Stimulated activated CD4-positive, alpha-beta T cell treated with anti-CD3 and anti-CD28 coated beads, Interleukin-15, amount 100 ng/mL, for 24 hours (primary cell): ENCODE measurements around the gene TRIP12.
A peak's percentile ranks its signal among the peaks of the same experiment; 100 is the strongest.
"Not testable (repeated sequence)": the region's sequence is repeated elsewhere in the genome, so short reads cannot be mapped to it uniquely, and the experiment has no call there.

Source experiments
- DNase-seq: peaks from one replicate; pipeline ENCODE4 v3.0.0-alpha.2; 2020

The TRIP12 gene

DNA sequence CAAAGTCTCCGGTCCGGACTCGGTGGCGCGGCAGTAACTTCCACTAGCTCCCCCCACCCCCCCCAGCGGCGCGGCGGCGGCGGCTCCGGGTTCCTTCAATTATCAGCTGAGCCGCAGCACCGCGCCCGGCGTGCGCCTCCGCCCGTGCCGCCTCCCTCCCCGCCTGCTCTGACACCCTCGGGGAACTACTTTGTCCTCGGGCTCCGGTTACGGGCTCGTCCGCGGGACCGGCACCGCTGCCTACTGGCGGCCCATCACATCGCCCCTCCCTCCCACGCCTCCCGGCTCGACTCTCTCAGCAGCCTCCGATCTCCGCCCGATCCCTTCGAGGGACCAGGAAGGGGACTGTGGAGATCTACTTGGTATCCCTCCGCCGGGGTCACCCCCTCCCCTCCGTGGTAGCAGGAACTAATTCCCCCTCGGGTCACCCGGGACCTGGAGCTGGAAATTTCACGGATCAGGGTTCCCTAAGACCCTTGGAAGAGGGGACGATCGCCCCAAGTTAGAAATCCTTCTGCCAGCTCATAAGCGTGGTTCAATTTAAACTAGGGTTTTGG lies at the start of gene TRIP12:
TRIP12 (minus strand) TSS at position 118 of the 557 bp plus-strand sequence. CDS start 41,930 bp downstream, outside the sequence.
- DNase-seq = peak; percentile 91

DNA sequence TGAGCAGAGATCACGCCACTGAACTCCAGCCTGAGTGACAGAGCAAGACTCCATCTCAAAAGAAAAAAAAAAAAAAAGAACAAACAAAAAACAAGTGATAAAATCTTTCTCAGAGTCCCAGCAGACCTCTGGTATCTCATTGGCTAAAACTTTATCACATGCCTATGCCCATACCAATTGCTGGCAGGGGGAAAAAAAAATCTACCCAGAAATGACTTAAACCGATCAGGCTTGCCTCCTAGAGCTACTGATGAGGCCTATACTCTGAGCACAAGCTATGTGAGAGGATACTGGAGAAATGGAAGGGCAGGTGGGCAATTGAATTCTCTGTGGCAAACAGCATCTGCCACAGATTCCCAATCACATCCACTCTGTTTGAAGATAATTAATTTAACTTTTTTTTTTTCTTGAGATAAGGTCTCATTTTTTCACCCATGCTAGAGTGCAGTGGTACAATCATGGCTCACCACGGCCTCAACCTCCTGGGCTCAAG lies 49.5 kb upstream of the TRIP12 start:
- DNase-seq = no peak

DNA sequence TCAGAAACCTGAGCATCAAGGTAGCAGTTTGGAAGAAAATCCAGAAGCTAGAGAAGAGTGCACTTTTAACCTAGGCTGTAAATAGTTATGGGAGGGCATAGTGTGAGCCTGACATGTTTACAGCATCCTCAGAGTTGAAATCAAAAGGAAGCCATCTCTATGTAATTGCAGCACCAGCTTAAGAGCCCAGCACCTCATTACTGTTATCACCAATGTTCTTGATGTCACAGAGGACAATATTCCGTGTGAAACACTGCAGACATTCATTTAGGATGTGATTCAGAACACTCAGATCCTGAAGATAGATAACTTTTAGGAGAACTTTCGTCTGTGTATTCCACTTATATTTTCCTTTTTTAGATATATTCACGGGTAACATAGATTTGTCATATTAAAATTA lies 48.6 kb upstream of the TRIP12 start:
- DNase-seq = no peak

DNA sequence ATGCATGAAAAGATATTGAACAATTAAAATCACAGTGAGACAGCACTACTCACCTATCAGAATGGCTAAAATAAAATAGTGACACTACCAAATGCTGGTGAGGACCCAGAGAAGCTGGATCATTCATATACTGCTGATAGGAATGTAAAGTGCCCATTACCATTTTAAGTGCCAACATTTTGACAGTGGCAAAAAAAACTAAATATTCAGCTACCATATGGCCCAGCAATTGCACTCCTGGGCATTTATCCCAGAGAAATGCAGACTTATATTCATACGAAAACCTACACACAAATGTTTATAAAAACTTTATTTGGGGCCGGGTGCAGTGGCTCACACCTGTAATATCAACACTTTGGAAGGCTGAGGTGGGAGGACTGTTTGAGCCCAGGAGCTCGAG lies 48.1 kb upstream of the TRIP12 start:
- no peak for DNase-seq

DNA sequence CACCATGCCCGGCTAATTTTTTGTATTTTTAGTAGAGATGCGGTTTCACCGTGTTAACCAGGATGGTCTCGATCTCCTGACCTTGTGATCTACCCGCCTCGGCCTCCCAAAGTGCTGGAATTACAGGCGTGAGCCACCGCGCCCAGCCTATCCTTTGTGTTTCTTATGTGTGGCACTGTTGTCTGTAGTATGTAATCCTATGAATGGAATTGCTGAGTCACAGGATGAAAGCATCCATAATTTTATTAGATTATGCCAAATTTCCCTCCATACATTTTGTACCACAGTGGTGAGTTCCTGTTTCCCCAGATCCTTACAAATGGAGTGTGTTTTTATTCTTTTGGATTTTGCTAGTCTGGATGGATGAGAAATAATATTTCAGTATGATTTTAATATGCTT lies 41.8 kb upstream of the TRIP12 start:
- not testable (repeated sequence) for DNase-seq

DNA sequence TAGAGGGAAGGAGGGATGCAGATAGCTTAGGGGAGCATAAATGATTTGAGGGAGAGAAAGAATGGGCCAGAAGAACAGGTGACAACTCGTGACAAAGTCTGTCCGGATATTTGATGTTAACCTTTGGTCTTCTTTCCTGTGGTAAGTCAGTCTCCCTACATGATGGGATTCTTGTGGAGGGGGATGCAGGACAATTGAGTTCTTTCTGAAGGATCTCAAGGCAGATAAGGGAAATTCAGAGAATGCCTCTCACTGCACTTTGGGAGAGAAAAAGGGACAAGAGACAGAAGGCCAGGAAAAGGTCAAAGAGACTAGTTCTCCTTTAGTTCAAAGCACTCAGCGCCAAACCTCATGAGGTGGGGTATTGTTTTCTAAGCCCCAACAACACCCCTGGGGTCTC lies 34.7 kb upstream of the TRIP12 start:
- DNase-seq = no peak

DNA sequence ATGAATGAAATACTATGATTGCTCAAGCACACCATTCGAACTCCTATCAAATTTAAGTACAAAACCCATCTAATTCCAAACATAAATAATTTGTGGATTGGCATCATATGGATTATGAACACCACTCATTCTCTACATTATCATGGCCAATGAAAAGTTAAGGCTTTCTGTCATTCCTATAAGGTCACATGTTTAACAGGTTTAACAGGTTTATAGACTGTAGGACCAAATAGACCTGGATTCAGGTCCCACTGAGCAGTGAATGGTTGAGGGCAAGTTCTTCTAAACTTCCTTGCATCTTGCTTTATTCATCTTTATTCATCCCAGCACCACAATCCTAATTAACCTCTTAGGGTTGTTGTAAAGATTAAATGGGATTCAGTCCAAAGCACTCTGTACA lies 33.9 kb upstream of the TRIP12 start:
- no peak for DNase-seq

DNA sequence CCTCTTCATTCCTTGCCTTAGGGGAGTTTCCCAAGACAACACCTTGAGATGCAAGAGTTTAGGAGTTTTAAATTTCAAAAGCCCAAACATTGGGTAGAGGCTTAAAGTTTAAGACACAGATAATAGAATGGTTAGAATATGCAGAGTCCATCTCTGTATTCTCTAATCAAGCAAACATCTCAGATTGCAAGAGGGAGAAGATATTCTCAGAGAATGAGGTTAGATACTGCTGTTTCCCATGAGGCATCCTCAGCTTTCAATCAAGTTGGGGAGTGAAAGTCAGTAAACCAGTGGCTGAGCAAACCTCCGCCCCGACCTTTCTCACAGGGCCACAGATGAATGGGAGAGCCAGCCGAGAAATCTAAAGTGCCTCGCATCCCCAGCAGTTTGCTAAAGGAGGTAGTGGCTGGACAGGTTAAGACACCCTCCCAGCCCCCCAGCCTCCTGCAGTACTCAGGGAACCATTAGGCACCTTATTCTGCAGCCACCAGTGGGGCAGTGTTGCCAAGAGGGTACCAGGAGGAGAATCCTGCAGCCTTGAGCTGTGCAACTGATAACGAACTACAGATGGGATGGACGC lies 30.5 kb upstream of the TRIP12 start:
- DNase-seq = no peak

DNA sequence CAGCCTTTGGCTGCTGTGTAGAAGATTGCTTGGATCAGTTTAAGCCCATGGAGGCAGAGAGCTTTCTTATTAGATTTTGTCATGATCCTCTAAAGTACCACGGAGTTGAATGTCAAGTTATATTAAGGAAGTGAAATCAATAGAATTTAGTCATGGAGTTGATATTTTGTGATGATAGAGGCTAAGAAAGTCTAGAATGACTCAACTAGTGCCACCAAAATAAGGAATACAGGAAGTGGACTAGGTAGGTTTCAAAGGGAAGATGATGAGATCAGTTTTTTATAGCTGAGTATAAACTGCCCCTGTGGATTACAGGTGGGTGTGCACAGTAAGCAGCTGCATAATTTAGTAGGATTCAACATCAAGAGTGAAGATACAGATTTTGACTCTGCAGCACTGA lies 25.7 kb upstream of the TRIP12 start:
- DNase-seq = no peak

DNA sequence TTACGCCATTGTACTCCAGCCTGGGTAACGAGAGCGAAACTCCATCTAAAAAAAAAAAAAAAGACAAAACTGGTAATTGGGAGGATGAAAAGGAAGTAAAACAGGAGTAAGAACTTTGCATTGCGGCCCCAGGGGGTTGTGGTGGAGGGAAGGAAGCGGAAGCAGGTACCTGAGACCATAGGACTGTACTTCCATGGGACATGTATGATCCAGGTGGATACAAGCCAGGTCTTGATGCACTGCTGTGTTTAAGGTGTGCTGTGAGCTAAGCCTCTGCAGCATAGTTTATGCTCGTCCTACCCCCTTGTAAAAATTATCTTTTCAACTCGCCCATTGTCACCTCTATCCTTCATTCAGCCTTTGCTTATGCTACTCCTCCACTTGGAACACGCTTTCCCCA lies 24.2 kb upstream of the TRIP12 start:
- no peak for DNase-seq

DNA sequence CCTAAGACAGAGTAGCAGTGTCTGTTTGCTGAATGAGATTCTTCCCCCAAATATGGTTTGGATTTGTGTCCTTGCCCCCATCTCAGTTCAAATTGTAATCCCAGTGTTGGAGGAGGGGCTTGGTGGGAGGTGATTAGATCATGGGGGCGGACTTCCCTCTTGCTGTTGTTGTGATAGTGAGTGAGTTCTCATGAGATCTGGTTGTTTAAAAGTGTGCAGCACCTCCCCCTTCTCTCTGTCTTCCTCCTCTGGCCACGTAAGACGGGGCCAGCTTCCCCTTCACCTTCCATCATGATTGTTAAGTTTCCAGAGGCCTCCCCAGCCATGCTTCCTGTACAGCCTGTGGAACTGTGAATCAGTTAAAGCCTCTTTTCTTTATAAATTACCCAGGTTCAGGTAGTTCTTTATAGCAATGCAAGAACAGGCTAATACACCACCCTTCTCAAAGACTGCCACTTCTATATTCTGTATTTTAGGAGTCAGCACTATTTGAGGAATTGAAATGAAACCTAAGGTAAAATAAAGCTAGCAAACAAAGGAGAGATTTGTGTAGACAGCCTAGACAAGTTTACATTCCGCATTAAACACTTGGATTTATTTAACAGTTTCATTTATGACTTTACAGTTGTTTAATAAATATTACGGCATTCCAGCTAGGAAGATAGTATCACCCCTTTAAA lies 22.1 kb upstream of the TRIP12 start:
- no peak for DNase-seq

DNA sequence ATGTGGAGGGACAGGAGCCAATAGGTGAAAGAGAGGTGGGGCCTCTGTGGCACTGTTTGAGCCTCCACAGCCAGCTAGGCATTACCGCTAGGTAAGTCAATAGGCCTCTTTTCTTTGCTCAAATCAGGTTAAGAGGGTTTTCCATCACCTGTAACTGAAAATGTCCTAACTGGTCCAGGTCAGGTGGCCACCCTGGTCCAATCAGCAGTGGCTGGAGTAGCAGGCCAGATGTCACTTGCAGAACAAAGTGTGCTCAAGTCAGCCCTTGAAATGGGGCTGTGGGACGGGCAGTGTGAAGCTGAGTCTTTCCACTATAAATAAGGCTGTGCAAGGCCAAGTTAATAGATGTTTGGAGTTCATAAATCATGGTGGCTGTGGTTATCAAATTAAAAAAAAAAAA lies 21.4 kb upstream of the TRIP12 start:
- DNase-seq = no peak

DNA sequence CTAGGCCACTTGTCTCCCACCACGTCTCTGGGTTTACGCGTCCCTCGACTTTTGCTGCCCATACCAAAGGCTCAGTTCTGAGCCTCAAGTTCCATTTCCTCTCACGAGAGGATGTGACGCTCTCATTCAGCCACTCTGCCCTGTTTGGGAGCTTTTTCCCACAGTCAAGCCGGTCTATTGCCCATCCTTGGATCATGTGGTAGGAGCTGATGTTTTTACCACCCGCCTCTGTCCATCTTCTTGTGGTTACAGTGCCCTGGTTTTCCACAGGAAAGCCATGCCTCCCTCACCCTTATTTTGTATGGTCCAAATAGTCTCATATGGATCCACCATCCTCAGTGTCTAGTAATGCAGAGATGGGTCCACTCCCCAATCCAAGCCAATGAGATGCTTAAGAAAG lies 20.9 kb upstream of the TRIP12 start:
- DNase-seq = no peak

DNA sequence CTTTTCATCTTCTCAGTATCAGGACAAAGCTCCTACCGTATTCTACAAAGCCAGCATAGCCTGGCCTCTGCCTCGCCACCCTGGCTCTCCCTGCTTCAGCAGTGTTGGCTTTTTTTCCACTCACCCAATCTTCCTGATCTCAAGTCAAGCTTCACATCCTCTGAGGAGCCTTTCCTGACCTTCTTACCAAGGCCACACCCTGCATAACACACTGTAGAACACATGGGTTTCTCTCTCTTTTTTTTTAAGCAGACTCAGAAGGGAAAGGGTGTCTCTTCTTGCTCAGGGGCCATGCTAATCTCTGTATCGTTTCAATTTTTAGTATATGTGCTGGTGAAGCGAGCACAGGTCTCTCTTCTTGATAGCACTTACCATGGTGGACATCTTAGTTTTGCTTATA lies 15.7 kb upstream of the TRIP12 start:
- no peak for DNase-seq

DNA sequence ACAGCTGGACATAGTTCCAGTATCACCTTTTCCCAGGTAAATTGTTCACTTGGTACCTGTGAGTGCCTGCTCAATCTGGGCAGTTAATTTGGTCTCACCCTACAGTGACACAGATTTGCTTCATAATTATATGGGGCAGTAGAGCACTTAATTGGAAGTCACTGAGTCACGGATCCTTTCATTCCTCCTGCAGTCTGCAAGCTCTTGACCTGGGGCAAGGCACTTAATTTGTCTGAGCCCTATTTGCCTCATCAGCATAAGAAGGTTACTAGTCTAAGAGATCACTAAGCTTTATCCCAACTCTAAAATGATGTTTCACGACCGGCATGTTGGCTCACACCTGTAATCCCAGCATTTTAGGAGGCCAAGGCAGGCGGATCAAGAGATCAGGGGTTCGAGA lies 9.4 kb upstream of the TRIP12 start:
- DNase-seq = no peak

DNA sequence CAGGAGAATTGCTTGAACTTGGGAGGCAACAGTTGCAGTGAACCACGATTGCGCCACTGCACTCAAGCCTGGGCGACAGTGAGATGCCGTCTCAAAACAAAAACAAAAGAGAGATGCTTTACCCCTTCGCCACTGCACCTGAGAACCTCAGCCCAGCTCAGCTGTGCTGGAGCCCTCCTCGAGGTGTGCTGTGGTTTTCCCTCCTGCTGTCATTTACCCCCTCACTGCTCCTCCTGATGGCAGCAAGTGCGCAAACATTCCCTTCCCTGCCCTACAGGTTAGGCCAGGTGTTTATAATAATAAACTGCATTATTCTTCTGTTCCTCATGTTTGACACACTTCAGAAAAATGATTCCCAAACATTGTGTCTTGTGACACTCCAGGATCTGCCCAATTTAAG lies 8.8 kb upstream of the TRIP12 start:
- DNase-seq = no peak

DNA sequence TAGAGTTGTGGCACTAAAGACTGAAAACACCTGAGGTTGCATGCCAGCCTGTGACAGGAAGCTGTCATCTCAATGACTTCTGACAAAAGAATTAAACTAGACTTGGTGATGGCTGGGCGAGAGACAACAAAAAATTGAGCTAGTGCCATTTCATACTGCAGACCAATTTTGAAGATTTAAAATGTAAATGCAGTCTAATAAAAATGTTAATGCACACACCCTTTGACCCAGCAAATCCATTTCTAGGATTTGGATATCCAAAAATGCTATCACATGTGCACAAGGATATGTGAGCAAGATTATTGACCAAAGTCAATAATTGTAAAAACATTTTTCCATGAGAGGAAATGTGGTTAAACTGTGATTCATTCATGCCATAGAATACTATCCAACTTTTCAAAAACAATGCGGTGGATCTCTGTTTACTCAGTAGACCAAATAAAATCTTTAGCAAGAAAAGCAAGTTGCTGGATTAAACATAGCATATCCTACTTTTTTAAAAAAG lies 6.1 kb upstream of the TRIP12 start:
- DNase-seq = no peak

DNA sequence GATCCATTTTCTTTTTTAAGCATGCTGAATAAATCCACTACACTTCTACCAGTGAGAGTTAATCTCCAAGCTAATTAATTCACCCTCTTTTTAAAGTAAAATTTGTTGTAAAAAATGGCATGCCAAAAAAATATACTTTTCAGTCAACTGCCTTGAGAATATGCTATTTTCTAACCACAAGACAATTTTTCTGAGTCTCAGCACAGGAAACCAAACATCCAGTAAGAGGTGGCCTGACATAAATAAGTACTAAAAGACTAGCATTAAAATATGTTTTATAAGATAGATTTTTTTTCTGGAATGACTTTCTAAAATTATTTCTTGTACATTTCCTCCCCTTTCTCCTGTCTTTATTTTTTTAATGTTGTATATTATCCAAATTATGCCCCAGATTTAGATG lies 3.4 kb upstream of the TRIP12 start:
- DNase-seq = no peak

DNA sequence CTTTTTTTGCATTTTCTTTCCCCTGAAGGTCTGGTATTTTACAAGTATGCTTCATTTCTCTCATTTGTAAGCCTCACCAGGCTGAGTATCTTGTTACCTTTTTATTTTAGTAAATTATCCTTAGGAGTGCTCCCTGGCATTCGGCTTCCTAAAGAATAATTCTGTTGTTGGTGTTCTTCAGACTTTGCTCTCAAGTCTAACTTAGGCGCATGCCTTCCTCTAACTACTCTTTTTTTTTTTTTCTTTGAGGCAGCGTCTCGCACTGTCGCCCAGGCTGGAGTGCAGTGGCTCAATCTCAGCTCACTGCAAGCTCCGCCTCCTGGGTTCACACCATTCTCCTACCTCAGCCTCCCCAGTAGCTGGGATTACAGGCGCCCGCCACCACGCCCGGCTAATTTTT lies 2.7 kb upstream of the TRIP12 start:
- DNase-seq = not testable (repeated sequence)

DNA sequence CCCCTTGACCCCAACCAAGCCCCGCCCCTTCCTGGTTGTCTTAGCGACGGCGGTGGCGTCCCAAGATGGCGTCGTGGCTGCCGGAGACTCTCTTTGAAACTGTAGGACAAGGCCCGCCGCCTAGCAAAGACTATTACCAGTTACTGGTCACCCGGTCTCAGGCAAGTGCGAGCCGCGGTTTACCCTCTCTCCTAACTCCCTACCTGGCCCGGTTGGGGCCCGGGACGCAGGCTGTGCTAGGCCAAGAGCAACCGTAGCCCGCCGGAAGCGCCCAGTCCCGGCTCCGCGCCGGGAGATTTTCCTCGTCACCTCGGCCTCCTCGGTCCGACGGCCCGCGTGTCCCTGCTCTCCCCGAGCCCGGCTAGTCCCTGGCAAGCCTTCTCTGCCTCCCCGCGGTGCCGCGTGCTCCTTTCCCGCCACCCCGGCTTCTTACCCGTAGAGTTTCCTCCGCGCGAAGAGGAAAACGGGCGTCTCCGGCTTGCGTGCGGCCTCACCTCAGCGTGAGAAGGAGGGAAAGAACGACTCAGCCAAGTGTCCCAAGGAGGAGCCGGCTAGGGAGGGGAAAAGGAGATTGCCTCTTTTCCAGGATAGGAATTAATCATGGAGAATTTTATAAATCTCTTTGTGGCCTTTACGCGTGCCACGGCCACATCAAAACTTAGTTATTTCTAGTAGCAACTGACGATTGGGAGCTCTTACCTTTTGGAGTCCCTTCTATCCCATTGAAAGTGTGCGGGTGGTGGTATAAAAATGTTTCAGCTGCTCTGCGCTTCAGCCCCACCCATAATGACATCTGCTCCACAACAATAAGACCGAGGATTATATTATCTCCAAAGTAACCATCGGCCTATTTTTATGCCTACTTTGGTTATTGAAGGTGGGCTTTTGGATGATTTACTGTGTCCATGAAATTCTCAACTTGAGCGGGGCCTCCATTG lies 909 bp upstream of the TRIP12 start, which contains the start of gene FBXO36:
FBXO36 (plus strand) TSS at position 55 of the 938 bp plus-strand sequence; CDS start at position 66, 11 bp downstream.
- peak; percentile 94 for DNase-seq

DNA sequence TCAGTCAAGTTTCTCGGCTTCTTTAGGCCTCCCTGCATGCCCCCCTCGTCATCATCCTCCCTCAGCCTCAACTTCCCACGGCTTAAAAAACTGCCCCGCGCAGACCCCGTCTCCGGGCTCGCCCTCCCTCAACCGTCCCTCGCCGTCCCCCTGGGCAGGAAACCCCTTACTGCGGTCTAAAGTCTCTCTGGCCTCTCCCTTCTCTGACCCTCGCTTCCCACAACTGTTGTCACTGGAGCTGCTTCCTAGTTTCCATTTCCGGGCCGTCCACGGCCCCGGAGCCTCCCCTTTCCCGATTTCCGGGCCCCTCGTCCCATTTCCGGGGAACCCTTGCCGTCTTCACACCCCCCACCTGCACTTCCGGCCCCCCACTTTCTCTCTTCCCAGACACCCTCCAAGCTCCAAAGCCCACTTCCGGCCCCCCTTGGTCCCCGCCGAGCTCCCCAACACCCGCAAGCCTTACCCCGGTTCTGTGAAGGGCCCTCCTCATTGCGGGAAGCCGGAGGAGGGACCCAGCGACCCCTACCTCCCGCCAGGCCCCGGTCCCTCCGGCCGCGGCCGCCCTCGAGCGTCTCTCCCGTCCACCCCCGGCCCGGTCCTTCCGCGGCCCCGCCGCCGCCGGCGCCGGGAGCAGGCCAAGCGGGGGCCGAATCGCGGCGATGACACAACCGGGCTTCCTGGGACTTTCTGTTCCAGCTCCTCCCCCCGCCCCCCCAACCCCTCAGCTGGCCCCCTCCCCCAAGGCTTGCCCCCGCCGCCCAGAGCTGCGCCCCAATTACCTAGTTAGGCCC lies 513 bp downstream of the TRIP12 start:
- peak; percentile 77 for DNase-seq

DNA sequence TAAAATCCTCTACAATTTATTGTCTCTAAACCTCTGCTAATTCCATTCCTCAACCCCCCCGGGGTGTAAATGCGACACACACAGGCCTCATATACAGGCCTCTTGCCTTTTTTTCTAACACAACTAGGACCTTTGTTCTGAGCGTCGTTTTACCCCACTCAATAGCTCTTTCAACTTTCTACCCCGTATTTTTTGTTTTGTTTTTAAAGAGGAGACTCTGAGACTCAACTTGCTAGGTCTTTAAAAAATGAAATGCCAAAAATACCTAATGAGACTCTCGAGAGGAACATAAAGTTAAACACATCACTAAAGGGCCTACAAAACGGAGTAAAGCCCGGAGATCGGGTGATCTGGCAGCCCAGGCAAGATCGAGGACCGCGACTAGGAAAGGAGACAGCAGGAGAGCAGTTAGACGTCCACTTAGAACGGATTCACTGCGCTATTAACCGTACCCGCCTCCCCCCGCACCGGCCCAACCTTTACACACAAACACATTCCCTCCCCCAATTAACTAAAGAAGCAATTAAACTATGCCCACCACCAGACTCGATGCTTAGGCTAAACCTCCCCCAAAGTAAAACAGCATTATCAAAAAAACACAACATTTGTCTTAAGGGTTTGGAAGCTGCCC lies 1.7 kb downstream of the TRIP12 start:
- DNase-seq = peak; percentile 19
